Tibial nerve (tissue), 4 donors: ENCODE data around the gene TOMM20. TPM values are rescaled to one million over a fixed set of nuclear protein-coding genes. Genes with fewer than 3 reads are reported as not detected.
A peak's percentile ranks its signal among the peaks of the same experiment; 100 is the strongest.

Source experiments
- DNase-seq, 2 donors: peaks; one replicate each; pipeline ENCODE4 v3.0.0-alpha.2; 2019; ENCODE audit warnings: low spot score in 2 of 2
- H3K27ac ChIP-seq, 4 donors: fragments of 200-600 bp; sonication (generic) in 3 of 4; one replicate each; pipeline ENCODE4 v1.5.1; 2017 to 2019; ENCODE audit warnings: mild to moderate bottlenecking in 1 of 4
- H3K27me3 ChIP-seq, 2 donors: fragments of 200-600 bp; sonication (generic) in 1 of 2; one replicate each; pipeline versions ENCODE4 v1.5.1 to v1.6.0; 2017 to 2019
- H3K36me3 ChIP-seq, 3 donors: fragments of 200-600 bp; sonication (generic); one replicate each; pipeline ENCODE4 v1.5.1; 2018 to 2019
- H3K4me1 ChIP-seq, 4 donors: fragments of 200-600 bp; sonication (generic) in 3 of 4; one replicate each; pipeline ENCODE4 v1.5.1; 2017 to 2019
- H3K4me3 ChIP-seq, 4 donors: fragments of 200-600 bp; sonication (generic) in 3 of 4; one replicate each; pipeline ENCODE4 v1.5.1; 2017 to 2019; ENCODE audit warnings: mild to moderate bottlenecking in 1 of 4, moderate library complexity in 1 of 4
- H3K9me3 ChIP-seq, 4 donors: fragments of 200-600 bp; sonication (generic) in 3 of 4; one replicate each; pipeline ENCODE4 v1.5.1; 2017 to 2019
- CTCF ChIP-seq, 5 experiments: fragments of 200-600 bp in 3 of 5; fragments of 450-650 bp in 2 of 5; sonication (generic) in 3 of 5; IDR thresholded peaks; one replicate each; pipeline ENCODE4 v1.5.1; 2016 to 2019; ENCODE audit warnings: antibody characterized with exemption in 5 of 5, mild to moderate bottlenecking in 3 of 5, moderate library complexity in 2 of 5
- EP300 ChIP-seq, 2 donors: sonication (generic); formaldehyde crosslinking; IDR thresholded peaks; one replicate each; pipeline ENCODE4 v1.6.1; 2017; ENCODE audit warnings: antibody characterized with exemption in 2 of 2, mild to moderate bottlenecking in 1 of 2
- POLR2A ChIP-seq, 2 donors: fragments of 450-650 bp; IDR thresholded peaks; one replicate each; pipeline ENCODE4 v1.6.1; 2017; ENCODE audit warnings: antibody characterized with exemption in 2 of 2, mild to moderate bottlenecking in 2 of 2, moderate library complexity in 2 of 2
- WGBS, 2 donors: methylation state at CpG; one replicate each; pipeline ENCODE4 v1.1.5; 2018; 5-methylcytosine and 5-hydroxymethylcytosine counted together
- total RNA-seq, 4 donors: library from RNA; depleted of rRNA; stranded (reverse); fragments of >200 nt; gene quantifications; one replicate each; pipeline ENCODE4 v1.1.0, GENCODE V29; 2016

TOMM20 gene
- total RNA-seq, 4 donors from 2014 or later = 57.6 to 105 (median 83.1) TPM

DNA sequence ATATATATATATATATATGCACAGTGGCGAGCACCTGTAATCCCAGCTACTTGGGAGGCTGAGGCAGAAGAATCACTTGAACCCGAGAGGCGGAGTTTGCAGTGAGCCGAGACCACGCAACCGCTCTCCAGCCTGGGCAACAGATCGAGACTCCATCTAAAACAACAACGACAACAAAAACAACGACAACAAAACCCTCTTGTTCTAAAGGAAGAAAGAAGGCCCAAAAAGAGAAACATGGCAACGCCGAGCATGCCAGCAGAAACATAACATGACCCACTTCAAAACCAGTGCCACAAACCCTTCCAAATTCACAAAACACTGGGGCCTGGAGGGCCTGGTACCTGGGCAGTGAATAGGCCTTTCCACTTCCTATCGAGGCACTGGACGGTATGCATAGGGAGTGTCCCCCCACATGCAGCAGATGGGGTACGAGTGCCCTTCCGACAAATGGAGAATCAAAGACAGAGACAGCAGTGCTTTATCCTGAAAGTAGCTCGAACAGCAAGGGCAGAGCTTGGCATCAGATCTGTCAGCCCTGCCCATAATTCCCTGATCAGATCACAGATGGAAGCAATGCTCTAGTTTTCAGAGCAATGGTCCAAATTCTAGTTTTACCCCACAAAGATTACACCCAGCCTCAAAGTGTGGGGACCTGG lies 52.0 kb downstream of the TOMM20 start:
- Histone ChIP-seq H3K4me1 (peaks cover 0 to 74% (median 48%) of the 10 kb centered on the region in 4 donors), H3K36me3 (no peaks in the 10 kb centered on the region), H3K27ac (peak overlapping the region in 3 of 4 donors; percentile 48 to 86 (median 82)), H3K9me3 (no peaks in the 10 kb centered on the region), H3K27me3 (no peaks in the 10 kb centered on the region), H3K4me3 (no peak overlapping the region)
- TF ChIP-seq EP300 (IDR thresholded peaks at IDR 0.05) = no peak
- TF ChIP-seq CTCF (IDR thresholded peaks at IDR 0.05) = no peak
- TF ChIP-seq POLR2A (IDR thresholded peaks at IDR 0.05) = no peak
- 85 to 88% methylated on average over 16 of the region's 16 CpGs for WGBS, 2 donors
- no peak for DNase-seq

DNA sequence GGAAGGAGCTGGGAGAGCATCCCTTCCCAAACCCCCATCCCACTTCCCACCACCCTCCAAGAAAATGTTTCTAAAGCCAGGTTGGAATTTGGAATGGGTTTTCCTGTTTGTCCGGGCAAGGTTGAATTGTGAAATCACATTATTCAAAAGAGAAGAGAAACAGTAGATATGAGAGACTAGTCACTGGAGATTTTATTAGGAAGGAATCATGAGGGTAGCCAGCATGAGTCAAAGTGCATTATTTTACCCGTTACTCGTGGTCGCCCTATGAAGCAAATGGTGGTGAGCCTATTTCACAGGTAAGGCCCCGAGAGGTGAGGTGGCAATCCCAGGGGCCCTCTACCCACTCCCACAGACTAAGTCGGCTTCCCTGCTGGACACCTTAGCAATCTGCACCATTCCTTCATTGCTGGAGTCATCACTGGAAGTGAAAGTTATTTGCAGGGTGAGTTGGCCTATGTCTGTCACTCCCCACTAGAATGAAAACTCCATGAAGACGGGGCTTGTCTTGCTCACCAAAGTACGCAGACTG lies 52.8 kb downstream of the TOMM20 start:
- H3K9me3 ChIP-seq = no peaks in the 10 kb centered on the region
- 67 to 74% methylated on average over 8 of the region's 8 CpGs for WGBS, 2 donors
- no peak overlapping the region for H3K4me3 ChIP-seq
- H3K27ac ChIP-seq = peak overlapping the region; percentile 55 to 86 (median 72)
- DNase-seq = no peak
- TF ChIP-seq POLR2A (IDR thresholded peaks at IDR 0.05) (no peak), EP300 (IDR thresholded peaks at IDR 0.05) (peak in 1 of 2 donors; percentile 4)
- no peaks in the 10 kb centered on the region for H3K27me3 ChIP-seq
- peaks cover 0 to 66% (median 48%) of the 10 kb centered on the region in 4 donors for H3K4me1 ChIP-seq
- no peaks in the 10 kb centered on the region for H3K36me3 ChIP-seq

- Histone ChIP-seq H3K4me1 (peaks cover 0 to 63% (median 48%) of the 10 kb centered on the region in 4 donors), H3K27me3 (no peaks in the 10 kb centered on the region), H3K4me3 (peak overlapping the region in 1 of 4 donors; percentile 3), H3K27ac (peak overlapping the region; percentile 55 to 86 (median 72)), H3K36me3 (no peaks in the 10 kb centered on the region), H3K9me3 (no peaks in the 10 kb centered on the region)
- peak; percentile 41 to 45 for DNase-seq
- TF ChIP-seq CTCF (IDR thresholded peaks at IDR 0.05) (no peak), POLR2A (IDR thresholded peaks at IDR 0.05) (no peak), EP300 (IDR thresholded peaks at IDR 0.05) (peak in 1 of 2 donors; percentile 66)
- 54 to 58% methylated on average over 25 of the region's 25 CpGs for WGBS, 2 donors
Measured at GRCh38 chr1:235075048-235075776, 53.4 kb downstream of the TOMM20 start.

DNA sequence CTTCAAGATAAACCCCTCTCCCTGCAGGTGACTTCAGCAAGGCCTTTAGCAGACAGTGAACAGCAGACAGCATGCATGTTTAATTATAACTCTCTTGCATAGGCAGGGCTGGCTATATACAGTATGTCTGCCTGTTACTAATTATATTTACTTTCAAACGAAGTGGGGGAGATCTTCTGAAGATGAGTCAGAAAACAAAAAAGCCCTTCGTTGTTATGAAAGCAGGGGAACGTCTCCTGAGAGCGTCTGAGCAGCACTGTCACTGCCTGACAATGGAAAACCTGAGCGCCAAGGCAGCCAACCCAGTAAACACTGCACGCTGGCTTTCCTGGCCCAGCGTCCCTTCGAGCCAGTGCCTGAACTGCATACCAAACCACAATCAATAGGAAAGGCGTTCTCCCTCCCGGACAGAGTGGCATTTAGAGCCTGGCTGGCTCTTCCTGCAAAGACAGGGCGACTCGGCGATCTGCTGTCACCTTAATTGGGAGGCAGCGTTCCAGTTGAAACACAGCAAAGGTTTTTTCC lies 54.1 kb downstream of the TOMM20 start:
- Histone ChIP-seq H3K27ac (peak overlapping the region; percentile 55 to 86 (median 72)), H3K9me3 (no peaks in the 10 kb centered on the region), H3K27me3 (no peaks in the 10 kb centered on the region), H3K36me3 (no peaks in the 10 kb centered on the region), H3K4me3 (peak overlapping the region in 1 of 4 donors; percentile 3), H3K4me1 (peaks cover 0 to 63% (median 45%) of the 10 kb centered on the region in 4 donors)
- TF ChIP-seq CTCF (IDR thresholded peaks at IDR 0.05) (no peak), POLR2A (IDR thresholded peaks at IDR 0.05) (no peak), EP300 (IDR thresholded peaks at IDR 0.05) (no peak)
- 16 to 21% methylated on average over 14 of the region's 14 CpGs for WGBS, 2 donors
- no peak for DNase-seq

DNA sequence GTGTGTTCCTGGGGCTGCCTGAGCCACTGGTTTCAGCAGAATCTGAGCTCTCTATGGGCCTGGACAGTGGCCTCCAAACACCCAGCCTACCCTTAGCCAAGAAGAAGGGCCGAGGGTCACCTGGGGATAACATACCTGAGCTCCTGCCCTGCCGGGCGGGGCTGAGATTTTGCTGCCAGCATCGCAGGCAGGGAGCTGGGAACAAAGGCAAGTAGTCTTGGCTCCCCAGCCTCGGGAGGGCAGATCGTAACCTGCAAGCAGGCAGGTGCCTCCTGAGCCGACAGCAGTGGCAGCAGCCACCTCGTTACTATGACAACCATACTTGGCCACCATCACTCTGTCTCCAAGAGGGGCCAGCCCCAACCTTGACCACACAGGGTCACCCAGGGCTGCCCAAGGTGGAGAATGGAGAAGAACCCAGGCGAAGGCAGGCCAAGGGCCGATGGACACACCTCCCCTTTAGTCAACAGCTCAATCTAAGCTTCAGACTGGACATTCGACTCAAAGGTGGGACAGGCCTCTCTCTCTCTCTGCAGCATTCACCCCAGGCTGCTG lies 54.6 kb downstream of the TOMM20 start:
- peak overlapping the region in 3 of 4 donors; percentile 61 to 86 (median 82) for H3K27ac ChIP-seq
- H3K9me3 ChIP-seq = no peaks in the 10 kb centered on the region
- H3K27me3 ChIP-seq = no peaks in the 10 kb centered on the region
- no peak for TF ChIP-seq CTCF (IDR thresholded peaks at IDR 0.05)
- no peak for TF ChIP-seq EP300 (IDR thresholded peaks at IDR 0.05)
- no peak for TF ChIP-seq POLR2A (IDR thresholded peaks at IDR 0.05)
- DNase-seq = no peak
- WGBS, 2 donors = 90 to 96% methylated on average over 7 of the region's 11 CpGs
- no peaks in the 10 kb centered on the region for H3K36me3 ChIP-seq
- H3K4me3 ChIP-seq = no peak overlapping the region
- peaks cover 0 to 63% (median 39%) of the 10 kb centered on the region in 4 donors for H3K4me1 ChIP-seq
